ENCODE data around the gene ENO1.
"Not testable (repeated sequence)": the region's sequence is repeated elsewhere in the genome, so short reads cannot be mapped to it uniquely, and the experiment has no call there.

DNA sequence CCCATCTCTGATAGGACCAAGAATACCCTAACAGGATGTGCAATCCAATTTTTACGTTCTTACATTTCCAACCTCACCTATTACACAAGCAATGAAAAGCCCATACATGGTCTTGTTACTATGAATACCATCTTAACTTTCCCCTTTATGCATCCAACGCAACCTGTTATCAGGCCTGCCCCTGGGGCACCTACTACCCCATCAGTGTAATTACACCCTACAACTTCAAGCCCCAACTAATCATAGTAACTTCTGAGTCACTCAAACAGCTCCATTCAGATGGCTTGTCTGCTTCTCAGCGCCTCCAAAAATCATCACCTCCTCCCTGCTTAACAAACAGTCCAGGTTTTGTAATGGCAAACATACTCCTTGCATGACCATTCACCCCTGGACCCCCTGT, 18.3 kb upstream of the ENO1 start:
- TF ChIP-seq, protein P1, sequence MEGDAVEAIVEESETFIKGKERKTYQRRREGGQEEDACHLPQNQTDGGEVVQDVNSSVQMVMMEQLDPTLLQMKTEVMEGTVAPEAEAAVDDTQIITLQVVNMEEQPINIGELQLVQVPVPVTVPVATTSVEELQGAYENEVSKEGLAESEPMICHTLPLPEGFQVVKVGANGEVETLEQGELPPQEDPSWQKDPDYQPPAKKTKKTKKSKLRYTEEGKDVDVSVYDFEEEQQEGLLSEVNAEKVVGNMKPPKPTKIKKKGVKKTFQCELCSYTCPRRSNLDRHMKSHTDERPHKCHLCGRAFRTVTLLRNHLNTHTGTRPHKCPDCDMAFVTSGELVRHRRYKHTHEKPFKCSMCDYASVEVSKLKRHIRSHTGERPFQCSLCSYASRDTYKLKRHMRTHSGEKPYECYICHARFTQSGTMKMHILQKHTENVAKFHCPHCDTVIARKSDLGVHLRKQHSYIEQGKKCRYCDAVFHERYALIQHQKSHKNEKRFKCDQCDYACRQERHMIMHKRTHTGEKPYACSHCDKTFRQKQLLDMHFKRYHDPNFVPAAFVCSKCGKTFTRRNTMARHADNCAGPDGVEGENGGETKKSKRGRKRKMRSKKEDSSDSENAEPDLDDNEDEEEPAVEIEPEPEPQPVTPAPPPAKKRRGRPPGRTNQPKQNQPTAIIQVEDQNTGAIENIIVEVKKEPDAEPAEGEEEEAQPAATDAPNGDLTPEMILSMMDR (conservative IDR thresholded peaks at IDR 0.05; ENCODE audit: low read depth, low read length) = not testable (repeated sequence)
- TF ChIP-seq POLR2A (IDR thresholded peaks at IDR 0.05; ENCODE audit: low read depth, low read length); CEBPB (IDR thresholded peaks at IDR 0.05; ENCODE audit: low read depth, low read length); RAD21 (IDR thresholded peaks at IDR 0.05; ENCODE audit: low read length): not testable (repeated sequence)
- TF ChIP-seq, protein P2, sequence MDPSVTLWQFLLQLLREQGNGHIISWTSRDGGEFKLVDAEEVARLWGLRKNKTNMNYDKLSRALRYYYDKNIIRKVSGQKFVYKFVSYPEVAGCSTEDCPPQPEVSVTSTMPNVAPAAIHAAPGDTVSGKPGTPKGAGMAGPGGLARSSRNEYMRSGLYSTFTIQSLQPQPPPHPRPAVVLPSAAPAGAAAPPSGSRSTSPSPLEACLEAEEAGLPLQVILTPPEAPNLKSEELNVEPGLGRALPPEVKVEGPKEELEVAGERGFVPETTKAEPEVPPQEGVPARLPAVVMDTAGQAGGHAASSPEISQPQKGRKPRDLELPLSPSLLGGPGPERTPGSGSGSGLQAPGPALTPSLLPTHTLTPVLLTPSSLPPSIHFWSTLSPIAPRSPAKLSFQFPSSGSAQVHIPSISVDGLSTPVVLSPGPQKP (IDR thresholded peaks at IDR 0.05; ENCODE audit: borderline replicate concordance, low read depth, low read length) = not testable (repeated sequence)
